Upper lobe of right lung (tissue), 1 donor: Measurements from ENCODE around the gene EXOC4. TPM values are rescaled to one million over a fixed set of nuclear protein-coding genes. Genes with fewer than 3 reads are reported as not detected.
A peak's percentile ranks its signal among the peaks of the same experiment; 100 is the strongest.

Experiments
- ATAC-seq: fragments of 200-7000 bp; cut with Tn5 transposase; one replicate; pipeline ENCODE4 v1.9.1; 2020; ENCODE audit warnings: mild to moderate bottlenecking, moderate library complexity
- DNase-seq: peaks from one replicate; pipeline ENCODE4 v3.0.0-alpha.2; 2020
- H3K27ac ChIP-seq: fragments of 200-600 bp; one replicate; pipeline ENCODE4 v1.8.0; 2022
- H3K27me3 ChIP-seq: fragments of 200-600 bp; one replicate; pipeline ENCODE4 v1.8.0; 2022; ENCODE audit warnings: mild to moderate bottlenecking
- H3K36me3 ChIP-seq: fragments of 200-600 bp; one replicate; pipeline ENCODE4 v1.8.0; 2022
- H3K4me1 ChIP-seq: fragments of 200-600 bp; one replicate; pipeline ENCODE4 v1.8.0; 2022
- H3K4me3 ChIP-seq: fragments of 200-600 bp; one replicate; pipeline ENCODE4 v1.8.0; 2022; ENCODE audit warnings: mild to moderate bottlenecking
- H3K9me3 ChIP-seq: fragments of 200-600 bp; one replicate; pipeline ENCODE4 v1.8.0; 2022
- CTCF ChIP-seq: fragments of 200-600 bp; IDR thresholded peaks from one replicate; pipeline ENCODE4 v1.8.0; 2022; ENCODE audit warnings: antibody characterized with exemption
- intact Hi-C: fragments of 100-400 bp; cut with DNase I; formaldehyde crosslinking; loops from one replicate; pipeline ENCODE4 v1.11.0; 2022
- total RNA-seq: library from RNA; stranded (reverse); fragmentation: NEBNext Ultra II Directional; extraction: Animal tissue kit (Norgen Biotek cat#: 25700); gene quantifications from one replicate; pipeline ENCODE4 v1.2.1, GENCODE V29; 2021
- donor health status: DM: no; HTN: yes; CAD: no; lungs with severe emphysema.

EXOC4 gene
- total RNA-seq, 1 donor from 2014 or later = 73.5 TPM

DNA sequence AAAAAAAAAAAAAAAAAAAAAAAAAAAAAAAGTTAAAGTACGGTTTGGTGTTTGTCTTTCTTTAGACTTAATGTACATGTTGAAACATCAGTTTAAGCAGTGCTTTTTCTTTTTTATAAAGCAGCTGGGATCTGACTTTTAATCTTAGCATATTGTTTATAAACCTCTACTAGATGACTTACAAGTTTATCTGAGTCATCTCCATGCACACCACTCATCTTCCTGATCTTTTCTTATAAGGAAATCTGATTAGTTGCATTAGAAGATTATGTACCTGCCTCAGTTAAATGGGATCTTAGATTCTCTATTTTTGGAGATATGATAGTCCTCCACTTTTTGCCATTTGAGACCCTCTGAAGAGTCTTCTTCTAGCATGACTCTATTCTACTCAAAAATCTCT, 482.3 kb downstream of the EXOC4 start:
- intact Hi-C loops = no loop called here
- no peak for TF ChIP-seq CTCF
- Histone ChIP-seq H3K4me3 (no peak overlapping the region), H3K36me3 (no peaks in the 10 kb centered on the region), H3K27ac (no peak overlapping the region), H3K4me1 (no peaks in the 10 kb centered on the region), H3K27me3 (no peaks in the 10 kb centered on the region), H3K9me3 (no peaks in the 10 kb centered on the region)
- no peak for ATAC-seq
- no peak for DNase-seq

DNA sequence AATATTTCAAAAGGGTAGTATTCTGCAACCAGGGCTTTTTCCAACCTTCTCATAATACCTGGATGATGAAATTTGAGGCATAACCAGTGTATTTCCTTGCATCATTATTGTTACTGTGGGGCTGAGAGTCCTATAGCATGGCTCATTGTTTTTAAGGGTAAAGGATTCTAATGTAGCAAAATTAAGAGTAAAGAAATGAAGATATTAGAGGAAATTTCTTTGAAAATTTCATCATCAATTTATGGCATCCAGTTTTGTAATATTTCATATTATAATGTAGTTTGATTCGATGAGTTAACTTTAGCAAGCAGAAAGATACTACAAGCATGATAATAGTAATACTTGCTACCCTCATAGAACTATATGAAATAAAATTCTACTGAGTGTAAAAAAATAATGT, 486.9 kb downstream of the EXOC4 start:
- no peaks in the 10 kb centered on the region for H3K27me3 ChIP-seq
- no peaks in the 10 kb centered on the region for H3K4me1 ChIP-seq
- no peak overlapping the region for H3K4me3 ChIP-seq
- DNase-seq (no peak), ATAC-seq (no peak)
- no peak for TF ChIP-seq CTCF
- no peak overlapping the region for H3K27ac ChIP-seq
- intact Hi-C loops = no loop called here
- H3K36me3 ChIP-seq = no peaks in the 10 kb centered on the region
- no peaks in the 10 kb centered on the region for H3K9me3 ChIP-seq

GRCh38 chr7:133741078-133741477, 488.2 kb downstream of the EXOC4 start:
- Histone ChIP-seq H3K27ac (no peak overlapping the region), H3K4me3 (no peak overlapping the region), H3K4me1 (no peaks in the 10 kb centered on the region), H3K9me3 (no peaks in the 10 kb centered on the region), H3K36me3 (no peaks in the 10 kb centered on the region), H3K27me3 (no peaks in the 10 kb centered on the region)
- no peak for DNase-seq
- TF ChIP-seq CTCF = no peak
- intact Hi-C loops = no loop called here
- no peak for ATAC-seq

GRCh38 chr7:133741703-133742102, 488.8 kb downstream of the EXOC4 start:
- ATAC-seq (no peak), DNase-seq (no peak)
- no peaks in the 10 kb centered on the region for H3K9me3 ChIP-seq
- H3K27me3 ChIP-seq = no peaks in the 10 kb centered on the region
- no peaks in the 10 kb centered on the region for H3K4me1 ChIP-seq
- intact Hi-C loops = no loop called here
- no peak overlapping the region for H3K4me3 ChIP-seq
- no peaks in the 10 kb centered on the region for H3K36me3 ChIP-seq
- no peak for TF ChIP-seq CTCF
- H3K27ac ChIP-seq = no peak overlapping the region

DNA sequence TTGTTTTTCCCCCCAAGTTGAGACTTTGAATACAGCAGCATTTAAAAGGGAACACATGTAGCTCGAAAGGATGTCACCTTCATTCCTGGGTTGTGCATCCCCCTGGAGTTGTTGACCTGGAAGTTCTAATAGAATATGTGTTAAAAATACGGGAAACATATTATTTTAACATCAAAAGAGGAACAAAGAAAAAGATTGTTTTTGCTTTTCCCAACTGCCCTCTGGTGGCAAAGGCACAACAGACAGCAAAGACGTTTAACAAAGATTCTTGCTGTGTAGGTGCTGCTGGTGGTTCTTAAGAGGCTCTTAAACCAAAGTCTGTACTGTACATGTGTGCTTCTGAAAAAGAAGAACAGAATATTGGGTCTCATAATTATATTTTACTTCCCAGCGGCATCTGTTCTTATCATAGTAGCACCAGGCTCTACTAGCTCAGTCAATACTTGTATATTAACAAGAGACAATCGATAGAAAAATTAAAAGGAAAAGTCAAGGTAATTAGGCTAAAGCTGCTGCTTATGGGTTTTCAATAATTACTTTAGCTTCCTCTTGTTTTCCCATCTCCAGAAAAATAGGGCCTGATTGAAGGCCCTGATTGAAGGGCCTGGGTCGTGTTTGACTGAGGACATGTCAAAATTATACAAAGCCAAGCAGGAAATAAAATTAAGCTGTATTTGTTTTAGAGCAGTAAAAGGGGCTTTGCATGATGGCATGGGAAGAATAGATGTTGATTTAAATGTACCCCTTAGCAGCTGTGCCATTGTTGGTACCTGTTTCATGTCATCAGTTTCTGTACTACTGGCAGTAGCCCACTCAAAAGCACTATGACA, 490.0 kb downstream of the EXOC4 start:
- ATAC-seq (no peak), DNase-seq (no peak)
- Histone ChIP-seq H3K27me3 (no peaks in the 10 kb centered on the region), H3K4me3 (no peak overlapping the region), H3K9me3 (no peaks in the 10 kb centered on the region), H3K4me1 (no peaks in the 10 kb centered on the region), H3K27ac (no peak overlapping the region), H3K36me3 (no peaks in the 10 kb centered on the region)
- intact Hi-C loops = no loop called here
- TF ChIP-seq CTCF = peak; percentile 41
